HepG2 (cell line): ENCODE data around the gene EEIG1. TPM values are rescaled to one million over a fixed set of nuclear protein-coding genes. Genes with fewer than 3 reads are reported as not detected.

Experiments
- ATF1 ChIP-seq: IDR thresholded peaks from 2 replicates; pipeline ENCODE4 v1.6.1; 2016; ENCODE audit warnings: mild to moderate bottlenecking, control low read depth
- CHD4 ChIP-seq: fragments of 200-600 bp; sonication (generic); IDR thresholded peaks from 2 replicates; pipeline ENCODE4 v1.7.0; 2017; ENCODE audit warnings: mild to moderate bottlenecking, low read length, borderline replicate concordance
- GATA4 ChIP-seq: sonication (generic); IDR thresholded peaks from 2 replicates; pipeline ENCODE4 v1.6.1; 2016; ENCODE audit warnings: antibody characterized with exemption, low read depth, borderline replicate concordance
- GMEB1 ChIP-seq: sonication (generic); formaldehyde crosslinking; IDR thresholded peaks from 2 replicates; pipeline ENCODE4 v1.5.1; 2020; ENCODE audit warnings: missing genetic modification reagents, mild to moderate bottlenecking, borderline replicate concordance
- GPN1 ChIP-seq: sonication (generic); formaldehyde crosslinking; IDR thresholded peaks from 2 replicates; pipeline ENCODE4 v1.5.1; 2020; ENCODE audit warnings: missing genetic modification reagents, borderline replicate concordance
- JDP2 ChIP-seq: sonication (generic); formaldehyde crosslinking; IDR thresholded peaks from 2 replicates; pipeline ENCODE4 v1.8.1; 2022; ENCODE audit warnings: missing genetic modification reagents, borderline replicate concordance
- KLF16 ChIP-seq, 2 experiments: sonication (generic) in 1 of 2; formaldehyde crosslinking in 1 of 2; IDR thresholded peaks; 2 replicates each; pipeline versions ENCODE4 v1.6.1 to v1.8.0; 2016 to 2023; ENCODE audit warnings: missing genetic modification reagents in 2 of 2, missing compliant biosample characterization in 1 of 2
- PTBP1 ChIP-seq: fragments of 200-400 bp; formaldehyde crosslinking; IDR thresholded peaks from 2 replicates; pipeline ENCODE4 v1.6.1; 2018; ENCODE audit warnings: low read length, low read depth; ENCODE audit not compliant: poor library complexity, severe bottlenecking
- REST ChIP-seq, 2 experiments: IDR thresholded peaks; 2 replicates each; pipeline ENCODE4 v1.6.1; 2011 to 2012; ENCODE audit warnings: low read length in 2 of 2, borderline replicate concordance in 1 of 2, low read depth in 1 of 2, mild to moderate bottlenecking in 1 of 2, moderate library complexity in 1 of 2
- RFX5 ChIP-seq: IDR thresholded peaks from 2 replicates; pipeline ENCODE4 v1.6.1; 2011; ENCODE audit warnings: low read depth, low read length, improper control_type of control experiment
- TBL1XR1 ChIP-seq: fragments of 150-350 bp; IDR thresholded peaks from 2 replicates; pipeline ENCODE4 v1.6.1; 2014; ENCODE audit warnings: borderline replicate concordance, low read length; ENCODE audit not compliant: partially characterized antibody
- THAP11 ChIP-seq: IDR thresholded peaks from 2 replicates; pipeline ENCODE4 v1.6.1; 2016; ENCODE audit warnings: missing biosample characterization, missing genetic modification reagents
- ZBTB8A ChIP-seq: sonication (generic); formaldehyde crosslinking; IDR thresholded peaks from 2 replicates; pipeline ENCODE4 v1.4.0; 2020; ENCODE audit warnings: mild to moderate bottlenecking, low read depth, missing genetic modification reagents, borderline replicate concordance
- ZFP91 ChIP-seq: sonication (generic); formaldehyde crosslinking; IDR thresholded peaks from 2 replicates; pipeline ENCODE4 v1.9.0; 2022; ENCODE audit warnings: missing genetic modification reagents, mild to moderate bottlenecking, borderline replicate concordance
- ZNF280D ChIP-seq: sonication (generic); formaldehyde crosslinking; IDR thresholded peaks from 2 replicates; pipeline ENCODE4 v1.5.1; 2020; ENCODE audit warnings: mild to moderate bottlenecking, missing genetic modification reagents
- ZNF3 ChIP-seq: IDR thresholded peaks from 2 replicates; pipeline ENCODE4 v1.7.0; 2017; ENCODE audit warnings: inconsistent platforms
- ZNF382 ChIP-seq: sonication (generic); formaldehyde crosslinking; IDR thresholded peaks from 2 replicates; pipeline ENCODE4 v1.5.0; 2020; ENCODE audit warnings: missing genetic modification reagents, mild to moderate bottlenecking, borderline replicate concordance
- ZNF878 ChIP-seq: sonication (generic); formaldehyde crosslinking; IDR thresholded peaks from 2 replicates; pipeline ENCODE4 v1.8.1; 2023; ENCODE audit warnings: mild to moderate bottlenecking, missing genetic modification reagents, moderate library complexity
- polyA plus RNA-seq, 8 experiments: library from polyadenylated mRNA; depleted of rRNA in 3 of 8; stranded (reverse) in 7 of 8; unstranded in 1 of 8; fragments of >200 nt; fragmentation: Illumina TruSeq in 4 of 8; extraction: Trizol in 4 of 8; gene quantifications; 2 replicates each; pipeline versions ENCODE4 v1.2.1 to v1.2.3, GENCODE V29; 2011 to 2016; ENCODE audit warnings: low read depth in 4 of 8, missing spikeins in 1 of 8, mixed read lengths in 1 of 8; ENCODE audit not compliant: insufficient read depth in 1 of 8
- total RNA-seq, 5 experiments: library from RNA; depleted of rRNA; stranded (reverse); fragments of >200 nt; fragmentation: Illumina TruSeq; extraction: Trizol; gene quantifications; 2 replicates each; pipeline ENCODE4 v1.2.3, GENCODE V29; 2016; ENCODE audit warnings: low read depth in 1 of 5

EEIG1 gene
- total and polyA plus RNA-seq, 2 of the 13 experiments (the other 11 are each of a cell fraction or from before 2014, with no cell fraction given) = 16.6 to 25.2 TPM

- no peak for TF ChIP-seq ZNF382 (CRISPR knock-in tag)
- no peak for TF ChIP-seq RFX5
- no peak for TF ChIP-seq ZBTB8A (CRISPR knock-in tag)
- peak; percentile 88 for TF ChIP-seq THAP11 (CRISPR knock-in tag)
- no peak for TF ChIP-seq GPN1 (CRISPR knock-in tag)
- peak in 1 of 2 experiments; percentile 67; a peak in 2 of 4 replicates for TF ChIP-seq KLF16 (CRISPR knock-in tag; IDR thresholded peaks at IDR 0.05)
- TF ChIP-seq ZFP91 (CRISPR knock-in tag) = peak; percentile 80; the same call in 1 of the 2 replicates
- peak; percentile 67; the same call in 1 of the 2 replicates for TF ChIP-seq ZNF878
- no peak for TF ChIP-seq CHD4
- TF ChIP-seq ZNF280D (CRISPR knock-in tag) = peak; percentile 79; the same call in 1 of the 2 replicates
- TF ChIP-seq REST (IDR thresholded peaks at IDR 0.05; ENCODE audit: borderline replicate concordance in 1 of 2, low read depth in 1 of 2, low read length in 2 of 2) = 0 out of 4 replicates have a peak, but pooled peaks of 1 of the 2 experiments have one; percentile 22
- TF ChIP-seq GATA4 = no peak
- peak; percentile 72 for TF ChIP-seq GMEB1 (CRISPR knock-in tag)
- peak; percentile 58 for TF ChIP-seq PTBP1
- no peak for TF ChIP-seq JDP2 (CRISPR knock-in tag)
- TF ChIP-seq ZNF3 = no peak
- peak; percentile 33 for TF ChIP-seq TBL1XR1
- no peak; the same call in 1 of the 2 replicates for TF ChIP-seq ATF1 (CRISPR knock-in tag)
These were observed 30.1 kb downstream of the EEIG1 start (continued) for GRCh38 chr9:127950513-127951289.
